HL-60 (cell line): Measurements from ENCODE around the gene PRCC.

Source experiments
- CTCF ChIP-seq: IDR thresholded peaks from one replicate; pipeline ENCODE4 v1.5.1; 2011; ENCODE audit warnings: low read length, control low read depth, inconsistent platforms; ENCODE audit not compliant: insufficient read depth
- GABPA ChIP-seq: IDR thresholded peaks from 2 replicates; pipeline ENCODE4 v1.6.1; 2012; ENCODE audit warnings: low read depth
- POLR2AphosphoS5 ChIP-seq: IDR thresholded peaks from 2 replicates; pipeline ENCODE4 v1.6.1; 2012; ENCODE audit warnings: low read depth
- REST ChIP-seq: IDR thresholded peaks from 2 replicates; pipeline ENCODE4 v1.6.1; 2012; ENCODE audit warnings: low read depth; ENCODE audit not compliant: insufficient replicate concordance

GRCh38 chr1:156744786-156745419 is 22.4 kb upstream of the PRCC start:
- TF ChIP-seq CTCF (no peak), GABPA (no peak), POLR2AphosphoS5 (no peak), REST (no peak)
